Sciatic nerve (tissue), 2 donors: ENCODE results near the gene SCN8A. TPM values are rescaled to one million over a fixed set of nuclear protein-coding genes. Genes with fewer than 3 reads are reported as not detected.

Experiments used
- ATAC-seq: fragments of 200-7000 bp; cut with Tn5 transposase; one replicate; pipeline ENCODE4 v1.9.1; 2020; ENCODE audit warnings: mild to moderate bottlenecking, moderate library complexity
- DNase-seq: peaks from one replicate; pipeline ENCODE4 v3.0.0-alpha.2; 2020; ENCODE audit warnings: low spot score
- intact Hi-C: fragments of 100-400 bp; cut with DNase I; formaldehyde crosslinking; loops from one replicate; pipeline ENCODE4 v1.14.2; 2022
- total RNA-seq: library from RNA; stranded (reverse); fragmentation: NEBNext Ultra II Directional; extraction: Animal tissue kit (Norgen Biotek cat#: 25700); gene quantifications from one replicate; pipeline ENCODE4 v1.2.1, GENCODE V29; 2021
- donor health status: DM: no; HTN: no; CAD: no.
- donor health status: DM: no; HTN: no; CAD: no.

The SCN8A gene
- total RNA-seq, 1 donor from 2014 or later: 1.5 TPM

DNA sequence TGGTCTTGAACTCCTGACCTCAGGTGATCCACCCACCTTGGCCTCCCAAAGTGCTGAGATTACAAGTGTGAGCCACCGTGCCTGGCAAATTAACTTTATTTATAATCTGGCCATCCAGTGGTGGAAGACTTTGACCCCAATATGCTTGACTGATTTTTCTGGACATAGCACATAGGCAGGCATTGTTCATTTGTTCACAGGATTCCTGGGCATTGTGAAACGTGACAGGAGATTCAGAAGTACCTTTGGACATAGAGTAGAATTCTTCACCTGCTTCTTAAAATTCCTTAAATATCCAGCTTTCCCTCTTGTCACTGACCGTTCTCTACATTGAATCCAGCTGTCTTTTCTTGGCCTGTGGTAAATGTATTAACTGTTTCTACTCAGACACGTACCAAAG, 103.1 kb downstream of the SCN8A start:
- intact Hi-C loops: no loop called here
- no peak for ATAC-seq

DNA sequence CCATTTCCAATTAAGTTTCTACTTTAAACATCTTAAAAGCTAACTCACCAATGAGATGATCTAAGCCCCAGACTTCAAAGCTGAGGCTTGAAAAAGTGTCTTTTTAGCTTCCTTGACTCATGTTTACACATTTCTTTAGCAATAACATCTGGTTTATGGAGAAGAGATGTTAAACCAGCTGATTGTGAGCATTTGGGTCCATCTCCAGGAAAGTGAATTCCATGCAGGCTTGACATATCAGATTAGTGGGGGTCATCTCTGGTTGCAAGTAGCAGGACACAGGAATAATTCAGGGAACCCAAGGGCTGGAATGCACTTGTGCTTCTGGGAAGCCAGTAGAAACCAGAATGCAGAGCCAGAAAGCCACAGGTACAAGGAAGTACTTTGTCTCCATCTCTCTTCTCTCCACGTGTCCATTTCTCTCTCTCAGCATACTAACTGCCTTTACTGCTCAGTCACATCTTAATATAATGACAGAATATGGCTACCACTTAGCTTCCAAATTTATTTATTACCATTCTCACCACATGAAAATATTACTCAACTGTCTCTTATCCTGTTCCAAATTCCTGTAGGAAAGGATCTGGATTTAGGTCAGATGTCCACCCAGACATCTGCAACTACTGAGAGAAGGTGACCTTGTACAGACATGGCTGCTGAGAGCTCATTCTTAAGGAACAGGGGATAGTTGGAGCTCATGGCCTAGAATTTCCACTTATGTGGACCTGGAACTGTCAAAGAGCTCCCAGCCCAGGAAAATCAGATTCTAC, 104.4 kb downstream of the SCN8A start:
- no peak for ATAC-seq
- intact Hi-C loops: no loop called here
- DNase-seq: no peak

More for the DNA sequence above, 103.1 kb downstream of the SCN8A start:
- no peak for DNase-seq

DNA sequence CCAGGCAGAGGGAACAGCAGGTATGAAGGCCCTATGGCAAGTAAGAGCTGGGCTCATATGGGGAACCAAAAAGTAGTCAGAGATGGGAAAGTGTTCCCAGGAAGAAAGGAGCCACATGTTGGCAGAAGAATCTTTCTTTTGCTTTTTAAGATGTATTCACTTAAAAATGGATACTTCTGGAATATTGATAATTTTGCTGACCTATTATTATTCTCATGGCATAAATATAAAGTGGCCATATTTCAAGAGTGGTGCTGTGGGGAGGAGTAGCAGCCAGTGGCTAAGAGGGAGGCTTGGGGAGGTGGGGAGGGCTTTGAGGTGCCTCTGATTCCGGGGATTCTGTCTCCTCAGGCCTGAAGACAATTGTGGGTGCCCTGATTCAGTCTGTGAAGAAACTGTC, 108.2 kb downstream of the SCN8A start:
- no peak for ATAC-seq
- intact Hi-C loops: no loop called here
- DNase-seq: no peak

DNA sequence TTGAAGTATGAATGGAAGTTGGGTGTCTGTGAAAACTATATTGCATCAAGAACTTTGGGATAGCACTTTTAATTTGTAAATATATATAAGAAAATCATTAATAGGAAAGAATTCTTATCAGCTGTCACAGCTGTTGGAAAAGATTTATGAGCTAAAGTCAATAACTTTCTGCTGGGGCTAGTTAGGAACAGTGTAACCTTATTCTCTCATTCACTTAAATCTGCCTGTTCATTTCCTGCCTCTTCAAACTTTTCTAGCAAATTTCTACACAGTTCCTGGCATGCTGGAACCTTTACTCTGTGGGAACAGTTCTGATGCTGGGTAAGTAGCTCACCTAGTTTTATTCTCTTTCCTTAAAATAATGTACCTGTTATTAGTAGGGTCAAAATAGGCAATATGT, 109.9 kb downstream of the SCN8A start:
- no peak for ATAC-seq
- no peak for DNase-seq
- intact Hi-C loops: no loop called here

DNA sequence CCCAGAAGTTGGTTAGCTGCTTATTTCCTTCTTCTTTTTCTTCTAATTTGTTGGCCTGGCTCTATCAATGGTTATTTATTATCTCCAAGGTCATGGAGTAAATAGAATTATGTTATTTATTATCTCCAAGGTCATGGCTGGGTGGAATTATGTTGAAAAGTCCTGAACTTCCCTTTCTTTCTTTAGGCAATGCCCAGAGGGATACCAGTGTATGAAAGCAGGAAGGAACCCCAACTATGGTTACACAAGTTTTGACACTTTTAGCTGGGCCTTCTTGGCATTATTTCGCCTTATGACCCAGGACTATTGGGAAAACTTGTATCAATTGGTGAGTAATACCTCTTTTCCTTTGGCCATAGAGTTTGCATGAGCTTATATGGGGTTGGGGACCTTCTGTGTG, 111.6 kb downstream of the SCN8A start:
- intact Hi-C loops: no loop called here
- DNase-seq: no peak
- no peak for ATAC-seq

DNA sequence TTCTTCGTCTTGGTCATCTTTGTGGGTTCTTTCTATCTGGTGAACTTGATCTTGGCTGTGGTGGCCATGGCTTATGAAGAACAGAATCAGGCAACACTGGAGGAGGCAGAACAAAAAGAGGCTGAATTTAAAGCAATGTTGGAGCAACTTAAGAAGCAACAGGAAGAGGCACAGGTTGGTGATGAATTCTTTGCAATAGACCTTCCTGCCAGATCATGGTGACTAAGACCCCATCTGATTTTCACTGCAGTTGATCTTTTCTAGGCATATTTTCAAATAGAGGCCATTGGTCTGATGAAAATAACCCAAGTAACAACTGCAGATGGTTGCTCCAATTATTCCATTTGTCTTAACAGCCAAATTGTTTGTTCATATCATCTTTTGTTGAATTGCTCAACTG, 114.4 kb downstream of the SCN8A start:
- DNase-seq (no peak), ATAC-seq (no peak)
- intact Hi-C loops: no loop called here

DNA sequence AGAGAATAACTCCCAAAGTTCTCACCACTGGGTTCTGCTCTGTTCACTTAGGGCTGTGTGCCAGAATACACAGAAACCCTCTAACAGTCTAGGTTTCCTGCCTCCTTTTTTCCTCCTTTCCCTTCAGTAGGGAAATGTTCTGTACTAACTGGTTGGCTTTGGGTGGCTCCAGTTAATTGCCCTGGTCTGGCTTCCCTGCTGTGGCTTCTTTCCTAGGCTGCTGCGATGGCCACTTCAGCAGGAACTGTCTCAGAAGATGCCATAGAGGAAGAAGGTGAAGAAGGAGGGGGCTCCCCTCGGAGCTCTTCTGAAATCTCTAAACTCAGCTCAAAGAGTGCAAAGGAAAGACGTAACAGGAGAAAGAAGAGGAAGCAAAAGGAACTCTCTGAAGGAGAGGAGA, 115.2 kb downstream of the SCN8A start:
- DNase-seq (no peak), ATAC-seq (no peak)
- intact Hi-C loops: no loop called here

DNA sequence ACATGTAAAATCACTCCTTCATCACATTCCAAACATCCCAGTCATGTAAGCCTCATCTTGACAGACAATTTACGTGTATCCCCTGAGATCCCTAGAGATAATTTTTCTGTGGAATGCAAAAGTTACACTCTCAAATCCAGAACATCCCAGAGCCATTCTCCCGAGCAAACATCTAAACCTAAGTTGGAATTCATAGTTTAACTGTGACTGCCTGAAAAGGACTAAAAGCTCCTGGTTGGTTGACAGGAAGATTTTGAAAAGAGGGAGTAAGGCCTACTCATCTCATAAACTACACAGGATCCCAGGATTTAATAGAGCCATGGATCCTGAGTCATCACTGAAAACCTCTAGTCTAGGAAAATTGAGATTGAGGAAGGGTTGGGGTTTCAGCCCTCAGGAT, 123.6 kb downstream of the SCN8A start:
- intact Hi-C loops: no loop called here
- DNase-seq (no peak), ATAC-seq (no peak)

DNA sequence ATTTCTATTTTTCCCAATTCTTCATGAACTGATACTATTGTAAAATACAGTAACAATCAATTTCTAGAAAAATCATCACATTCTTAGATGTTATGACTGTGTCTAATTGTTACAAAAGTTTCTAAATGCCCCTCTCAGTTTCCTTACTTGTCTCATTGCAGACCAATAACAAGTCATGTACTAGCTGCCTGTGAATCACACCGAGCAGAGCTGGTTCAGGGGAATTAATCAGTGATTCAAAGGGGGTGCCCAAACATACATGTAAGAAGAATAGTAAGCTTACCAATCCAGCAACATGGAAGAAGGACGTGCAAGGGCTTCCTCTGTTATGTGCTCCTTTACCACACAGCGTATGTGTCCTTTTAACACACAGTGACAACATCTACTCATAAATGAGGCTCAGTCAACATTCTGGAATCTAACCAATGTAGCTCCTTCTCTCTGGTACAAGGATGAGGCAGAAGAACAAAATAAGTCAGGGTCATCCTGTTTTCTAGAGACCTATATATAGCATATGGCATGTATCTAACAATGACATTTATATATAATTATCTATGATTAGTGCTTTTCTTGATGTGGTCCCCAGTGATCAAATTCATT, 126.4 kb downstream of the SCN8A start:
- ATAC-seq (no peak), DNase-seq (no peak)
- intact Hi-C loops: no loop called here

DNA sequence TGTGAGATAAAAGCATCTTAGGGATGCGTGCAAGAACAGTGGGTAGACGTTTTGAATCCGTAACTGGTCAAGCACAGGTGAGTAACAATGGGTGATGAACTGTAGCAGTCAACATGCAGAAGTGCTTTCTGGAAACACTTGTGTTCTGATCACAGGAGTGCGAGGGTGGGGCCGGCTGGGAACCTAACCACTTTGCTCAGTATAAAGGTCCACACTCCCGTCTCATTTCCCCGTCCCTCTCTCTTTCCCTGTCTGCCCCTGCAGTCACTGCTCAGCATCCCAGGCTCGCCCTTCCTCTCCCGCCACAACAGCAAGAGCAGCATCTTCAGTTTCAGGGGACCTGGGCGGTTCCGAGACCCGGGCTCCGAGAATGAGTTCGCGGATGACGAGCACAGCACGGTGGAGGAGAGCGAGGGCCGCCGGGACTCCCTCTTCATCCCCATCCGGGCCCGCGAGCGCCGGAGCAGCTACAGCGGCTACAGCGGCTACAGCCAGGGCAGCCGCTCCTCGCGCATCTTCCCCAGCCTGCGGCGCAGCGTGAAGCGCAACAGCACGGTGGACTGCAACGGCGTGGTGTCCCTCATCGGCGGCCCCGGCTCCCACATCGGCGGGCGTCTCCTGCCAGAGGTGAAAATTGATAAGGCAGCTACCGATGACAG, 130.4 kb downstream of the SCN8A start:
- intact Hi-C loops: no loop called here
- DNase-seq (peak; percentile 75), ATAC-seq (peak; percentile 86)

DNA sequence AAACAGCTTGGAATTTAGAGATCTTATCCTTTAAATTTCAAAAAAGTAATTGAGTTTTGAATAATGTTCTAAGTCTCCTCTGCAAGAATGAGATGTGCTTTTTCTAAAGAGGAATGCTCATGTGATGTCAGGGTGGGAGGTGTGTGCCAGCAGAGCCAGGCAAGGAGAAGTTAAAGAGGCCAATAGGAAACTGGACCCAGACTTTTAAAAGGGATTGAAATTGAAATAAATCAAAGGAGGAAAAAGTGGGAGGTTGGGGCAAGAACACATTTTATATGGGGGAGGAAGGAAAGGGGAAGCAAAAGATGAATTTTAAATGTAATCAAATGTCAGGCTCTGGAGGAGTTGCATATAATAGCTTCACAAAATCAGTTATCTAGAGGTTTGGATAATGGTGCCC, 131.4 kb downstream of the SCN8A start:
- intact Hi-C loops: no loop called here
- DNase-seq (no peak), ATAC-seq (no peak)

DNA sequence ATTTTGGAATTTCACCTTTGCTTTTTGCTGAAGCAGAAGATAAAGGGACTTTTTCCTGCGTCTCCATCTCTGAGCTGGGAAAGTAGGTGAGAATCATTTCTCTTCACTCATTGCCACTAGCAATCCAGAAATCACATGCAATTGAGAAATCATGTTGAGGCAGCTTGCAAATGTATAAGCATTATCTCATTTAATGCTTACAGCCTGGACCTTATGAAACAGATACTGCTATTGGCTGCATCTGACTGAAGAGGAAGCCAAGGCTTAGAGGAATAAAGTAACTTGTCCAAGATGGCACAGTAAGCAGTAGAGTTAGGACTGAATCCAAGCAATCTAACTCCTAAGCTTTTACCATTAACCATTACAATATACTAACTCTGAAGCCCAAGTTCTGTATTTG, 135.1 kb downstream of the SCN8A start:
- intact Hi-C loops: no loop called here
- DNase-seq: no peak
- no peak for ATAC-seq

DNA sequence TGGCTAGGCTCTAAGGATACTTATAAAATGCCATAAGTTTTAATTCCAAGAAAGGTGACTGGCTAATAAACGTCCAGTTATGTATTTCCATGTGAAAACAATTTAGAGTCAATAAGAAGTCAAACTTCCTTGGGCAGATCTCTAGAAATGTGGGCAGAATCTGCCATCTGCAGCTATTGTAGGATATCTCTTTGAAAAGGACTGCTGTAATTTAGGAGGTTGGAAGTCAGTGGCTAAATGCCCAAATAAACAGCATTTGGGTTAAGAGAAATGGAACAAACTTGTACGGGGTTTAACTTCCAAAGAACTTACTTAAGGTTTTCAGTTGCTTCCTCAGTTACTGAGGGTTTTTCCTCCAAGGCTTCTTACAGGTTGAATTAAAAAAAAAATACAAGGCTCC, 135.9 kb downstream of the SCN8A start:
- DNase-seq (no peak), ATAC-seq (no peak)
- intact Hi-C loops: no loop called here

DNA sequence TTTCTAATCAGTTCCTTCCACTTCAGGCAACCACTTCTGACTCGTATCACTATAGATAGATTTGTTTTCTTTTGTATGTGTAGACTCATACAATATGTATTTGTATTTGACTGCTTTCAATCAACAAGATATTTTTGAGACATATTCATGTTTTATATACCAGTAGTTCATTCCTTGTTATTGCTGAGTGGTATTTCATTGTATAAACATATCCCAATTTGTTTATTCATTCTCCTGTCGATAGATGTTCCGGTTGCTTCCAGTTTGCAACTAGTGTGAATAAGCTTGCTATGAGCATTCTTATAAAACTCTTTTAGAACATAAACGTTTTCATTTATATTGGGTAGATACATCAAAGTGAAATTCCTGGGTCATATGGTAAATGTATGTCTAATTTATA, 138.3 kb downstream of the SCN8A start:
- ATAC-seq (no peak), DNase-seq (no peak)
- intact Hi-C loops: no loop called here

DNA sequence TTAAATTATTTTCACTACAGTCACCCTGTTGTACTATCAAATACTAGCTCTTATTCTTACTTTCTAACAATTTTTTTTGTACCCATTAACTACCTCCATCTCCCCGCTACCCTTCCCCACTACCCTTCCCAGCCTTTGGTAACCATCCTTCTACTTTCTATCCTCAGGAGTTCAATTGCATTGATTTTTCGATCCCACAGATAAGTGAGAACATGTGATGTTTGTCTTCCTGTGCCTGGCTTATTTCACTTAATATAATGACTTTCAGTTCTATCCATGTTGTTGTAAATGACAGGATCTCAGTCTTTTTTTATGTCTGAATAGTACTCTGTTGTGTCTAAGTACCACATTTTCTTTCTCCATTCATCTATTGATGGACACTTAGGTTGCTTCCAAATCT, 139.7 kb downstream of the SCN8A start:
- DNase-seq: no peak
- intact Hi-C loops: no loop called here
- ATAC-seq: no peak

DNA sequence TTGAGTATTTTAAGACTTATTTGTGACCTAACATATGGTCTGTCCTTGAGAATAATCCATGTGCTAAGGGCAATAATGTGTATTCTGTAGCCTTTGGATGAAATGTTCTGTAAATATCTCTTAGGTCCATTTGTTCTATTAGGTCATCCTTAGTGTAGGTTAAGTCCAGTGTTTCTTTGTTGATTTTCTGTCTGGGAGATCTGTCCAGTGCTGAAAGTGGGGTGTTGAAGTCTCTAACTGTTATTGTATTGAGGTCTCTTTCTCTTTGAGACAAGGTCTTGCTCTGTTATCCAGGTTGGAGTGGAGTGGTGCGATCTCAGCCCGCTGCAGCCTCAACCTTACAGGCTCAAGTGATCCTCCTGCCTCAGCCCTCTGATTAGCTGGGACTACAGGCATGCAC, 149.5 kb downstream of the SCN8A start:
- no peak for ATAC-seq
- intact Hi-C loops: no loop called here
- no peak for DNase-seq

DNA sequence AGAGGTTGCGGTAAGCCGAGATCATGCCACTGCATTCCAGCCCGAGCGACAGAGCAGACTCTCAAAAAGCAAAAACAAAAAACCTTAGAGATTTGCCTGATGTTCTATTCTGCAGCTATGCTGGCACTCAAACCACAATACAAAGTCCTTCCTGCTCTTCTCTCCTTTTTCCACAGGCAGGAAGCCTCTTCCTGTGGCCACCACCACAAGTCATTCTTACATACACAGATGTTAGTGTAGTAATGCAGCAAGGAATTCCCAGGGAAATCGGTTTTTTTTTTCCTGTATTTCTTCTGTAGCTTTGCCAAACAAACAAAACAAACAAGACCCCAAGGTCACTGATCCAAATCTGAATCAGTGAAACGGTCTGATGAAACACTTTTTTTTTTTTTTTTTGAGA, 153.2 kb downstream of the SCN8A start:
- intact Hi-C loops: no loop called here
- DNase-seq (no peak), ATAC-seq (no peak)

DNA sequence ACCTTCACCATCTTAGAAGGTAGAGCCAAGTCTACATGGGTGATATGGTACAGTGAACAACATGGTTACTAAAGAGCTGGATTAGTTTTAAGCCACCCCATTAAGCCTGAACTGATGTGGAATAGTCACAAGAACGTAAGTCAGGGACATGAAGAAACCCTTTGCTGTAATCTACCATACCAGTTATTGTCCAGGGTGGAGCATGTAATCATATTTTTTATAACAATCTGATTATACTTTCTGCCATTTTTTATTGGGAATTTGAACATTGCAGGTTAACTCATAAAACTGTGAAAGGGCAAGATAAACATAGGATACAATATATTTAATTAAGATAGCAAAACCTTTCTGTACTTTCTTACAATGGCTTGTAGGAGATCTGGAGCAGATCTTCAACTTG, 153.9 kb downstream of the SCN8A start:
- DNase-seq: no peak
- intact Hi-C loops: no loop called here

DNA sequence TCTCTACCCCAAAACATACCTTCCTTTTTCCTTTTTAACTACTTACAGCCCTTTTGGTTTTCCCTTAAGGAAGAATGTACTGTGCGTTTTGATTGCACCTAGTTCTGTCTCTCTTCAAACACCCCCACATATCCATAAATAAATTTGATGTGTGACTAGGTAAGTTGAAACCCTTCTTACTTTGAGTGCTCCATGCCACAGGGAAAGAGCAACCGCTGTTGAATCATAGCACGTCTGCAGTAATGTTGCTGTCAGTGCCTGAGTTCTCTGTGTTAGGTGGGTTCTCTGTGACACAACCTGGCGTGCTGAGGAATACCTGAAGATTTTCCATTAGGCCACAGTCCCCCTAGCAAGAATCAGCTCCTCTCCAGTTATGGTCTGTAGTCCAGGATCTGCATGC, 155.4 kb downstream of the SCN8A start:
- DNase-seq (no peak), ATAC-seq (no peak)
- intact Hi-C loops: no loop called here

More for the DNA sequence above, 153.9 kb downstream of the SCN8A start:
- no peak for ATAC-seq

DNA sequence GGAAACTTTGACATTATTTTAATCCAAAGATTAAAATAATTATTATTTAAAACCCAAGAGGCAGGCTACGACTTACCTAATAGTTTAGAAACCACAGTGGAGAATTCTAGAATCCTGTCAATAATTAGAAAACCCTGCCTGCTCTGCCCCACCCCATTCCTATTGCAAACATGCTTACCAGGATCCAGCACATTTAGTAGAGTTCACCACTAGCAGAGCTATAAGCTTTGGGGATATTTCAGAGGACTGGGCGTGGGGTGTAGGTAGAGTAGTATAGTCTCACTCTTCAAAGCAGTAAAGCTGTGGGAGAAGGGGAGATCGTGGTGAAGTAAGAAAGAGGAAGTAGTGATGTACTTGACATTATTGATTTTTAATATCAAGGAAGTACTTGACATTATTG, 157.2 kb downstream of the SCN8A start:
- ATAC-seq (no peak), DNase-seq (no peak)
- intact Hi-C loops: no loop called here
